ENCODE data around the gene ARHGEF2.

The ARHGEF2 gene

GRCh38 chr1:155983191-155984024 lies 5.1 kb upstream of the ARHGEF2 start:
- no peak overlapping the region for H2AFZ ChIP-seq (ENCODE audit: low read length)
- no peak overlapping the region for H2BK12ac ChIP-seq (ENCODE audit: low read length)
- H3K27me3 ChIP-seq (ENCODE audit: control insufficient read depth in 3 of 3, insufficient read depth in 3 of 3, low read depth in 1 of 3, low read length in 3 of 3): no peaks in the 10 kb centered on the region
- H3K79me1 ChIP-seq (ENCODE audit: low read depth, low read length): no peaks in the 10 kb centered on the region
- no peaks in the 10 kb centered on the region for H3K9me3 ChIP-seq (replicated peaks in 1 of 2; ENCODE audit: control insufficient read depth in 2 of 2, insufficient read depth in 1 of 2, low read depth in 1 of 2, low read length in 2 of 2)
- no peak overlapping the region for H3K4me3 ChIP-seq (ENCODE audit: low read length in 2 of 2)
- no peak overlapping the region for H3K27ac ChIP-seq (replicated peaks; ENCODE audit: low read length)
- peak overlapping the region; percentile 59 for H3K18ac ChIP-seq (ENCODE audit: low read length)
- H3K36me3 ChIP-seq (replicated peaks in 1 of 2; ENCODE audit: control insufficient read depth in 2 of 2, insufficient read depth in 2 of 2, low read length in 2 of 2): no peaks in the 10 kb centered on the region
- no peak overlapping the region for H3K4me2 ChIP-seq (ENCODE audit: insufficient read depth, low read length, poor library complexity, severe bottlenecking)
- H2BK15ac ChIP-seq (ENCODE audit: low read length): no peak overlapping the region
- H4K8ac ChIP-seq (ENCODE audit: low read depth, low read length): no peak overlapping the region
- no peak overlapping the region for H3K4ac ChIP-seq (ENCODE audit: low read length)
- H4K91ac ChIP-seq (ENCODE audit: low read depth, low read length, poor library complexity): no peak overlapping the region
- no peak overlapping the region for H3K14ac ChIP-seq (ENCODE audit: low read length)
- WGBS, 2 donors (ENCODE audit: extremely low coverage in 2 of 2, insufficient read length in 2 of 2, insufficient replicate concordance in 1 of 2): no CpG with 5 or more reads among the region's 4 CpGs
- DNase-seq (ENCODE audit: low spot score): no peak
- no peak overlapping the region for H3K9ac ChIP-seq (ENCODE audit: low read depth, low read length, poor library complexity)
- H2BK120ac ChIP-seq (ENCODE audit: low read depth, low read length): no peak overlapping the region
- peaks cover 13 to 22% of the 10 kb centered on the region in 2 donors for H3K4me1 ChIP-seq (ENCODE audit: control insufficient read depth in 2 of 2, insufficient read depth in 1 of 2, low read depth in 1 of 2, low read length in 2 of 2)
- H2AK5ac ChIP-seq (ENCODE audit: low read depth, low read length): no peak overlapping the region
- H2BK5ac ChIP-seq (ENCODE audit: low read length): no peak overlapping the region
- H3K23ac ChIP-seq (ENCODE audit: low read depth, low read length, poor library complexity): no peak overlapping the region

GRCh38 chr1:155982106-155982505 lies 3.8 kb upstream of the ARHGEF2 start:
- no CpG with 5 or more reads among the region's 7 CpGs for WGBS, 2 donors (ENCODE audit: extremely low coverage in 2 of 2, insufficient read length in 2 of 2, insufficient replicate concordance in 1 of 2)
- no peak overlapping the region for H2BK120ac ChIP-seq (ENCODE audit: low read depth, low read length)
- no peak overlapping the region for H3K14ac ChIP-seq (ENCODE audit: low read length)
- H3K9me3 ChIP-seq (replicated peaks in 1 of 2; ENCODE audit: control insufficient read depth in 2 of 2, insufficient read depth in 1 of 2, low read depth in 1 of 2, low read length in 2 of 2): no peaks in the 10 kb centered on the region
- H3K4me3 ChIP-seq (ENCODE audit: low read length in 2 of 2): no peak overlapping the region
- no peak overlapping the region for H3K18ac ChIP-seq (ENCODE audit: low read length)
- no peak overlapping the region for H3K23ac ChIP-seq (ENCODE audit: low read depth, low read length, poor library complexity)
- H3K79me1 ChIP-seq (ENCODE audit: low read depth, low read length): no peaks in the 10 kb centered on the region
- no peak for DNase-seq (ENCODE audit: low spot score)
- H3K4ac ChIP-seq (ENCODE audit: low read length): no peak overlapping the region
- H2BK15ac ChIP-seq (ENCODE audit: low read length): no peak overlapping the region
- no peak overlapping the region for H4K91ac ChIP-seq (ENCODE audit: low read depth, low read length, poor library complexity)
- no peak overlapping the region for H3K4me2 ChIP-seq (ENCODE audit: insufficient read depth, low read length, poor library complexity, severe bottlenecking)
- H3K36me3 ChIP-seq (replicated peaks in 1 of 2; ENCODE audit: control insufficient read depth in 2 of 2, insufficient read depth in 2 of 2, low read length in 2 of 2): no peaks in the 10 kb centered on the region
- peaks cover 13 to 22% of the 10 kb centered on the region in 2 donors for H3K4me1 ChIP-seq (ENCODE audit: control insufficient read depth in 2 of 2, insufficient read depth in 1 of 2, low read depth in 1 of 2, low read length in 2 of 2)
- no peak overlapping the region for H3K27ac ChIP-seq (replicated peaks; ENCODE audit: low read length)
- no peak overlapping the region for H3K9ac ChIP-seq (ENCODE audit: low read depth, low read length, poor library complexity)
- no peak overlapping the region for H4K8ac ChIP-seq (ENCODE audit: low read depth, low read length)
- H2BK12ac ChIP-seq (ENCODE audit: low read length): no peak overlapping the region
- H2AFZ ChIP-seq (ENCODE audit: low read length): no peak overlapping the region
- H2BK5ac ChIP-seq (ENCODE audit: low read length): no peak overlapping the region
- H3K27me3 ChIP-seq (ENCODE audit: control insufficient read depth in 3 of 3, insufficient read depth in 3 of 3, low read depth in 1 of 3, low read length in 3 of 3): no peaks in the 10 kb centered on the region
- H2AK5ac ChIP-seq (ENCODE audit: low read depth, low read length): no peak overlapping the region

- Histone ChIP-seq H2AK5ac (ENCODE audit: low read depth, low read length) (no peak overlapping the region), H3K18ac (ENCODE audit: low read length) (peak overlapping the region; percentile 30), H3K23ac (ENCODE audit: low read depth, low read length, poor library complexity) (no peak overlapping the region), H4K91ac (ENCODE audit: low read depth, low read length, poor library complexity) (no peak overlapping the region), H2BK12ac (ENCODE audit: low read length) (no peak overlapping the region), H3K4me1 (ENCODE audit: control insufficient read depth in 2 of 2, insufficient read depth in 1 of 2, low read depth in 1 of 2, low read length in 2 of 2) (peaks cover 16 to 24% of the 10 kb centered on the region in 2 donors), H2BK120ac (ENCODE audit: low read depth, low read length) (peak overlapping the region; percentile 2), H3K27me3 (ENCODE audit: control insufficient read depth in 3 of 3, insufficient read depth in 3 of 3, low read depth in 1 of 3, low read length in 3 of 3) (no peaks in the 10 kb centered on the region), H4K8ac (ENCODE audit: low read depth, low read length) (no peak overlapping the region), H2BK15ac (ENCODE audit: low read length) (no peak overlapping the region), H3K14ac (ENCODE audit: low read length) (no peak overlapping the region), H3K4me3 (ENCODE audit: low read length in 2 of 2) (no peak overlapping the region), H2AFZ (ENCODE audit: low read length) (no peak overlapping the region), H3K4ac (ENCODE audit: low read length) (no peak overlapping the region), H3K4me2 (ENCODE audit: insufficient read depth, low read length, poor library complexity, severe bottlenecking) (no peak overlapping the region), H2BK5ac (ENCODE audit: low read length) (no peak overlapping the region), H3K79me1 (ENCODE audit: low read depth, low read length) (no peaks in the 10 kb centered on the region), H3K36me3 (replicated peaks in 1 of 2; ENCODE audit: control insufficient read depth in 2 of 2, insufficient read depth in 2 of 2, low read length in 2 of 2) (no peaks in the 10 kb centered on the region), H3K9ac (ENCODE audit: low read depth, low read length, poor library complexity) (no peak overlapping the region), H3K9me3 (replicated peaks in 1 of 2; ENCODE audit: control insufficient read depth in 2 of 2, insufficient read depth in 1 of 2, low read depth in 1 of 2, low read length in 2 of 2) (no peaks in the 10 kb centered on the region), H3K27ac (replicated peaks; ENCODE audit: low read length) (no peak overlapping the region)
- no CpG with 5 or more reads among the region's 6 CpGs for WGBS, 2 donors (ENCODE audit: extremely low coverage in 2 of 2, insufficient read length in 2 of 2, insufficient replicate concordance in 1 of 2)
- no peak for DNase-seq (ENCODE audit: low spot score)
Observed at GRCh38 chr1:155981266-155982088, 3.1 kb upstream of the ARHGEF2 start.
